AG04449 (cell line): ENCODE data around the gene SLC30A7.
A peak's percentile ranks its signal among the peaks of the same experiment; 100 is the strongest.

Source experiments
- CTCF ChIA-PET: fragments of 350-600 bp; formaldehyde crosslinking; extraction: SDS; loops from one replicate; lab custom pipeline; 2021; ENCODE audit warnings: antibody characterized with exemption; lab: Yijun Ruan, JAX
- POLR2A ChIA-PET: fragments of 400-600, 350-600 bp; formaldehyde crosslinking; extraction: SDS; loops from one replicate; lab custom pipeline; 2020; ENCODE audit warnings: antibody characterized with exemption, inconsistent platforms; lab: Yijun Ruan, JAX
- DNase-seq: peaks from one replicate; pipeline ENCODE4 v3.0.0-alpha.2; 2010; ENCODE audit warnings: low read depth, low spot score
- H3K4me3 ChIP-seq: 2 replicates; pipeline ENCODE4 v1.5.1; 2011; ENCODE audit warnings: low read depth, mild to moderate bottlenecking, control low read depth, low read length
- TF ChIP-seq, protein P1 (sequence below): IDR thresholded peaks from one replicate; pipeline ENCODE4 v1.5.1; 2011; ENCODE audit warnings: mild to moderate bottlenecking, moderate library complexity, low read length, control low read depth, inconsistent platforms; ENCODE audit not compliant: insufficient read depth; ENCODE audit errors: missing control alignments

Gene SLC30A7

DNA sequence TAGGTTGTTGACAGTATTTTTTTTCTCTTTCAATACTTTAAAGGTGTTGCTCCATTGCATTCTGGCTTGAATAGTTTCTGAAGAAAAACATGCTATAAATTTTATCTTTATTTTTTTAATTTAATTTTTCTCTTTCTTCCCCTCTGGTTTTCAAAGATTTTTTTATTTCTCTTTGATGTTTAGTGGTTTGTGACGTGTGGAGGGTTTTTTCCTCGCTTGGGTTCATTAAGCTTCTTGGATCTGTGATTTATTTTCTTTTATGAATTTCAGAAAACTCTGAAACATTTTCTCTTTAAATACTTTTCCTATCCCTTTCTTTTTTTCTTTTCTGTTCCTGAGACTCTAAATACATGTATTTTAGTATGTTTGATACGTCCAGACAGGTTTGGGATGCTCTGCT lies 9.3 kb downstream of the SLC30A7 start:
- POLR2A ChIA-PET, result no interaction called here
- CTCF ChIA-PET, result interaction anchor here (0.7 to 1.4 kb wide), 3 partner anchors 16 to 451 kb away, joined by 3 read pairs; no protein-coding TSS in a partner anchor
- no peak for DNase-seq
- TF ChIP-seq, protein P1, sequence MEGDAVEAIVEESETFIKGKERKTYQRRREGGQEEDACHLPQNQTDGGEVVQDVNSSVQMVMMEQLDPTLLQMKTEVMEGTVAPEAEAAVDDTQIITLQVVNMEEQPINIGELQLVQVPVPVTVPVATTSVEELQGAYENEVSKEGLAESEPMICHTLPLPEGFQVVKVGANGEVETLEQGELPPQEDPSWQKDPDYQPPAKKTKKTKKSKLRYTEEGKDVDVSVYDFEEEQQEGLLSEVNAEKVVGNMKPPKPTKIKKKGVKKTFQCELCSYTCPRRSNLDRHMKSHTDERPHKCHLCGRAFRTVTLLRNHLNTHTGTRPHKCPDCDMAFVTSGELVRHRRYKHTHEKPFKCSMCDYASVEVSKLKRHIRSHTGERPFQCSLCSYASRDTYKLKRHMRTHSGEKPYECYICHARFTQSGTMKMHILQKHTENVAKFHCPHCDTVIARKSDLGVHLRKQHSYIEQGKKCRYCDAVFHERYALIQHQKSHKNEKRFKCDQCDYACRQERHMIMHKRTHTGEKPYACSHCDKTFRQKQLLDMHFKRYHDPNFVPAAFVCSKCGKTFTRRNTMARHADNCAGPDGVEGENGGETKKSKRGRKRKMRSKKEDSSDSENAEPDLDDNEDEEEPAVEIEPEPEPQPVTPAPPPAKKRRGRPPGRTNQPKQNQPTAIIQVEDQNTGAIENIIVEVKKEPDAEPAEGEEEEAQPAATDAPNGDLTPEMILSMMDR, result no peak
- no peak overlapping the region for H3K4me3 ChIP-seq

DNA sequence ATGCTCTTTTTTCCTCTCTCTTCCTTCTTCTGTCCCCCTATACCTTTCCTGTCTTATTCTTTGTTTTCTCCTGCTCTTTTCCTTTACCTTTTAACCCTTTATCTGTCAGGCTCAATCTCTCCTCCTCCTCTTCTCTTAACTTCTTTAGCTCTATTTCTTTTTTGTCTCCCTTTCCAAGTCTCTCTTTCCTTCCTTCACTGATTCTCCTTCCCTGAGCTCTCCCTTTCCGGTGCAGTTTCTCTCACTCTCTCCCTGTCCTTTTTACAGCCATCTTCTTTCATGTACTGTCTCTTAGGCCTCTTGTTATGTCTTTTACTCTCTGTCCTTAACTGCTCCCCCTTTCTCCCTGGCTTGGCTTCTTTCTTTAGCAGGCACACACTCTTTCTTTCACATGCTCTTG lies 12.0 kb downstream of the SLC30A7 start:
- DNase-seq, result no peak
- CTCF ChIA-PET, result interaction anchor here (0.8 to 2.1 kb wide), 2 partner anchors 13 to 380 kb away, joined by 3 to 9 read pairs; no protein-coding TSS in a partner anchor
- TF ChIP-seq, protein P1, result no peak
- POLR2A ChIA-PET, result no interaction called here
- H3K4me3 ChIP-seq, result no peak overlapping the region

DNA sequence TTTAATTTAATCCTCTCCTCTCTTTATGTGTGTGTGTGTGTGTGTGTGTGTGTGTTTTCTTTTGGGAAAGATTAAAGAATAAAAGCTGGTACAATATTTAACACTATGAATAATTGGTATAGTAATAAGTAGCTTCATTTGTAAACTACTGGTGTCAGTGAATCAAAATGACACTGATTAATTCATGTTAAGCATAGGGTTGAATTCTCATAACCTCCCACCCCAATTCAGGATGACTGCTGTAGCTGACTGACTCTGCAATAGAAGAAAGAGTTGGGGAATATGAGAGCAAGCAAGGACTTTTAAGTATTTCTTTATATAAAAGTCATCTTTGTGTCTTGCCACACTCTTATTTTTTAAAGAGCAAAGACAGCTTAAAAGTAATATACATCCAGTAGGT lies 13.1 kb downstream of the SLC30A7 start:
- CTCF ChIA-PET, result interaction anchor here (0.6 to 1.5 kb wide), 4 partner anchors 8 to 379 kb away, joined by 3 to 5 read pairs (median 4); no protein-coding TSS in a partner anchor

DNA sequence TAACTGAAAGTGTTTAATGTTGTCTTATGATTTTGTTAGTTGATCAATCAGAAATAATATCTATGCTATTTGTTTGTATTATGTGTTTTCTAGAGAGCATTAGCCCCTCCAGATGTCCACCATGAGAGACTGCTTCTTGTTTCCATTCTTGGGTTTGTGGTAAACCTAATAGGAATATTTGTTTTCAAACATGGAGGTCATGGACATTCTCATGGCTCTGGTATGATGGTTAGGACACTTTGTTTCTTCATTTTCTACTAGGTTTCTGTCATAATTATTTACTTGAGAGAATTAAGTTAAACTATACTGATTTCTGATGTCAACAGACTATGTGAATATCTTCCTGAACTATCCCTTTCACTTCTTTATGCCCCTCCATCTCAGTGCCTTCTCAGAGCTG lies 16.1 kb downstream of the SLC30A7 start:
- CTCF ChIA-PET, result interaction anchor here (1.7 to 2.8 kb wide), 3 partner anchors 9 to 376 kb away, joined by 4 to 10 read pairs (median 7); no protein-coding TSS in a partner anchor

More for the DNA sequence above, 13.1 kb downstream of the SLC30A7 start:
- H3K4me3 ChIP-seq, result no peak overlapping the region
- no peak for DNase-seq
- TF ChIP-seq, protein P1, result no peak
- POLR2A ChIA-PET, result no interaction called here

DNA sequence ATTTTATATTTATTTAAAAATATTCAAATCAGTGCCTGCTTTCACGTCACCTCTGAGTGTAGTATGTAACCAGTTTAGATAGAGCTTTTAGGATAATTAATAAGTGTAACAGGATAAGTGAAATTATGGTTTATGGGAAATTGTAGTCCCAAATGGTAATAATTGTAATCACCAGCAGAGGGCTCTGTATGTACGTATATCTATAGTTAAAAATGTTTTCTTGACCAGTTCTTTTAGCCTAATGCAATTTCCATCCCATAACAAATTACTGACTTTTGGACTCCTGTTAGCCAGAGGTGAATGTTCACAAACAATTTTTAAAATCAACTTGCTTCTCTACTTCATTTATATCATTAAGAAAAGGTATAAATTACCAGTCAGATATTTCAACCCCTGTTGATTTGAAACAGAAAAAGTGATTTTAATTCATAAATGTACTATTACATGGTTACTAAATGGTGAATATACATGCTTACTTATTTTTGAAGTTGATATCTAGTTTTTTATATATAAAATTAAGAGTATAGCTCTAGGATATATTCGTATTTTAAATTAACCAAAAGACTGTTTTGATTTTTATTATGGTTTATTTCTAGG lies 25.3 kb downstream of the SLC30A7 start:
- CTCF ChIA-PET, result interaction anchor here (0.6 to 6.2 kb wide), 25 partner anchors 9 to 444 kb away, joined by 3 to 153 read pairs (median 5); partner anchors contain the start of gene S1PR1
- no peak for DNase-seq
- POLR2A ChIA-PET, result no interaction called here
- TF ChIP-seq, protein P1, result peak; percentile 33
- no peak overlapping the region for H3K4me3 ChIP-seq

More for the DNA sequence above, 16.1 kb downstream of the SLC30A7 start:
- H3K4me3 ChIP-seq, result no peak overlapping the region
- no peak for DNase-seq
- POLR2A ChIA-PET, result no interaction called here
- TF ChIP-seq, protein P1, result no peak

DNA sequence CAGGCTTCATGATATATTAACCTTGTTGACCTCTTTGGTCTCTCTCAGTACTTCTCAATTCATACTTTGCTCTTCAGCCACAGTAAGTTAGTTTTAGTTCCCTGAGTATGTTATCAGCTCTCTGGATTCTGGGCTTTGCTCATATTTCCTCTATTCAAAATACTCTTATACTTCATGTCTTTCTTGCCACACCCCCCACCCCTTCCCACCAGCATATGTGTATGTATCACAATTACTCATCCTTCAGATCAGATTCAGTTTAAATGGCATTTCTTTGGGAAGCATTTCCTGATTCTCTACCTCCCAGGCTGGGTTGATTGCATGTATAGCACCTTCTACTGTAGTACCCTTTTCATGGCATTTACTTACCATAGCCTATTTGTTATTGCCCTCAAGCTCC lies 28.3 kb downstream of the SLC30A7 start:
- POLR2A ChIA-PET, result no interaction called here
- H3K4me3 ChIP-seq, result no peak overlapping the region
- no peak for DNase-seq
- TF ChIP-seq, protein P1, result no peak
- CTCF ChIA-PET, result interaction anchor here (0.8 to 6.2 kb wide), 4 partner anchors 16 to 366 kb away, joined by 3 to 153 read pairs (median 4); no protein-coding TSS in a partner anchor
